Common myeloid progenitor, CD34-positive (primary cell): ENCODE results near the gene MFSD8. TPM values are rescaled to one million over a fixed set of nuclear protein-coding genes. Genes with fewer than 3 reads are reported as not detected.
"Not testable (repeated sequence)": the region's sequence is repeated elsewhere in the genome, so short reads cannot be mapped to it uniquely, and the experiment has no call there.

Experiments used
- CTCF ChIA-PET: fragments of 350-600 bp; sonication (Branson Sonifier 250); formaldehyde crosslinking; loops from one replicate; lab custom pipeline; 2021; ENCODE audit warnings: antibody characterized with exemption; lab: Charles Lee
- POLR2A ChIA-PET: fragments of 350-600 bp; sonication (Branson Sonifier 250); formaldehyde crosslinking; loops from one replicate; lab custom pipeline; 2021; ENCODE audit warnings: antibody characterized with exemption; lab: Charles Lee
- DNase-seq, 3 donors: peaks; one replicate each; pipeline versions ENCODE4 v3.0.0 to v3.0.0-alpha.2; 2013
- H3K27ac ChIP-seq, 2 experiments: 1 replicate in 1 of 2; 2 replicates in 1 of 2; pipeline ENCODE4 v1.7.0; 2013; ENCODE audit warnings: inconsistent platforms in 2 of 2, low read length in 2 of 2, mild to moderate bottlenecking in 2 of 2, low read depth in 1 of 2, moderate library complexity in 1 of 2; ENCODE audit not compliant: severe bottlenecking in 2 of 2, insufficient read depth in 1 of 2, poor library complexity in 1 of 2
- H3K27me3 ChIP-seq, 5 experiments: replicated peaks in 2 of 5; 1 replicate in 3 of 5; 2 replicates in 2 of 5; pipeline versions ENCODE4 v1.6.1 to v1.7.0; 2013; ENCODE audit warnings: low read length in 4 of 5, mild to moderate bottlenecking in 2 of 5, moderate library complexity in 2 of 5, inconsistent platforms in 1 of 5; ENCODE audit not compliant: insufficient read depth in 5 of 5, control insufficient read depth in 4 of 5
- H3K36me3 ChIP-seq, 4 experiments: 1 replicate in 2 of 4; 2 replicates in 2 of 4; pipeline versions ENCODE4 v1.6.1 to v1.7.0; 2013; ENCODE audit warnings: low read length in 3 of 4, control low read depth in 1 of 4, mild to moderate bottlenecking in 1 of 4; ENCODE audit not compliant: control insufficient read depth in 4 of 4, insufficient read depth in 4 of 4
- H3K4me1 ChIP-seq, 4 experiments: 1 replicate in 3 of 4; 2 replicates in 1 of 4; pipeline versions ENCODE4 v1.6.1 to v1.7.1; 2013; ENCODE audit warnings: low read length in 3 of 4, mild to moderate bottlenecking in 3 of 4, control low read depth in 1 of 4, inconsistent platforms in 1 of 4, moderate library complexity in 1 of 4; ENCODE audit not compliant: control insufficient read depth in 4 of 4, insufficient read depth in 4 of 4; ENCODE audit errors: control extremely low read depth in 1 of 4
- H3K4me3 ChIP-seq, 7 experiments: 1 replicate in 4 of 7; 2 replicates in 3 of 7; pipeline versions ENCODE4 v1.5.1 to v1.7.0; 2013; ENCODE audit warnings: mild to moderate bottlenecking in 7 of 7, low read length in 6 of 7, moderate library complexity in 6 of 7, inconsistent platforms in 2 of 7, low read depth in 2 of 7, control low read depth in 1 of 7; ENCODE audit not compliant: insufficient read depth in 4 of 7, control insufficient read depth in 1 of 7; ENCODE audit errors: extremely low read depth in 1 of 7
- H3K9me3 ChIP-seq, 5 experiments: 1 replicate in 4 of 5; 2 replicates in 1 of 5; pipeline versions ENCODE4 v1.6.1 to v1.7.1; 2013; ENCODE audit warnings: low read length in 4 of 5, mild to moderate bottlenecking in 2 of 5, inconsistent platforms in 1 of 5, low read depth in 1 of 5, moderate library complexity in 1 of 5; ENCODE audit not compliant: control insufficient read depth in 4 of 5, insufficient read depth in 2 of 5; ENCODE audit errors: control extremely low read depth in 1 of 5
- WGBS: methylation state at CpG from one replicate; pipeline ENCODE4 v1.1.5; 2013; ENCODE audit not compliant: insufficient coverage; 5-methylcytosine and 5-hydroxymethylcytosine counted together
- polyA plus RNA-seq: library from polyadenylated mRNA; unstranded; fragments of 120-200 nt; gene quantifications from one replicate; pipeline ENCODE4 v1.2.1, GENCODE V29; 2013

MFSD8 gene, protein sequence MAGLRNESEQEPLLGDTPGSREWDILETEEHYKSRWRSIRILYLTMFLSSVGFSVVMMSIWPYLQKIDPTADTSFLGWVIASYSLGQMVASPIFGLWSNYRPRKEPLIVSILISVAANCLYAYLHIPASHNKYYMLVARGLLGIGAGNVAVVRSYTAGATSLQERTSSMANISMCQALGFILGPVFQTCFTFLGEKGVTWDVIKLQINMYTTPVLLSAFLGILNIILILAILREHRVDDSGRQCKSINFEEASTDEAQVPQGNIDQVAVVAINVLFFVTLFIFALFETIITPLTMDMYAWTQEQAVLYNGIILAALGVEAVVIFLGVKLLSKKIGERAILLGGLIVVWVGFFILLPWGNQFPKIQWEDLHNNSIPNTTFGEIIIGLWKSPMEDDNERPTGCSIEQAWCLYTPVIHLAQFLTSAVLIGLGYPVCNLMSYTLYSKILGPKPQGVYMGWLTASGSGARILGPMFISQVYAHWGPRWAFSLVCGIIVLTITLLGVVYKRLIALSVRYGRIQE
- 21.1 TPM for polyA plus RNA-seq

DNA sequence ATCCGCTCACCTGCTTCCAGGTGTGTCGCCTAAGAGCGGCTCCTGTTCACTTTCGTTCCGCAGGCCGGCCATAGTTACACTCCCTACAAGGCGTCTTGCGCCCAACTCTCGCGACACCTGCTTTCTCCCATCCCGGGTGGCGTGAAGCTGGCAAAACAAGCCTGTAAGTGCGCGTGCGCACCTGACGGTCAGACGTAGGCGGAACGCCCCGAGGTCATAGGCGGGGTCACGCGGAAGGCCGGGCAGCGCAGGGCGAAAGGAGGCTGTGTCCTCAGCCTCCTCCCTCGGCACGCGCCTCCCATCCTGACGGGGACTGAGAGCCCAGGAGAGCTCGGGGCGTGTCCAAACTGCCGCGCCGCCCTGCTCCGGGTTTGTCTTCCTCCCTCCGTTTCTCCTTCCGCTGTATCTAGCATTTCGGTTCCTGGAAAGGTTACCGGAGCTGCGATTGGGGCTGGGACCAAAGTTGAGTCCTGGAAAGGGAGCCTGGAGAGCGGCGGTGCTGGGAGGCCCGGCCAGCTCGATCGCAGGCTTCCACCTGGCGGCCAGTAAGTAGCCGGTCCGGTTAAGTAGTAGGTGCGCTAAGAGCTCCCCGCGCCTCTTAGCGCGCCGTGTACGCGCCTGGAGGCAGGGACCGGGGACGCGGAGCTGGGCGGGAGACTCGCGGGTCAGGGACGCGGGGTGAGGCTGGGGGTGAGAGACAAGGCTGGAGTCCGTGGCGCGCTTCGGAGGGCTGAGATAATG, at the start of gene MFSD8, which contains the start of gene ABHD18:
Gene MFSD8 (minus strand): TSS at position 112 of the 741 bp plus-strand sequence. CDS start 40 bp downstream, at position 72.
Gene ABHD18 (plus strand): TSS at position 345 of the 741 bp plus-strand sequence. CDS start 17,550 bp downstream, outside the sequence.
- DNase-seq: peak; percentile 99 to 100 (median 100)
- Histone ChIP-seq H3K36me3 (peaks cover 0 to 6% (median 6%) of the 10 kb centered on the region in 4 experiments), H3K4me3 (peak within 1 kb of the TSS; percentile 77 to 100 (median 97)), H3K27ac (peak within 1 kb of the TSS; percentile 92 to 93), H3K9me3 (no peaks in the 10 kb centered on the region), H3K4me1 (peaks cover 4 to 19% (median 7%) of the 10 kb centered on the region in 4 experiments), H3K27me3 (no peaks in the 10 kb centered on the region)
- ChIA-PET CTCF (interaction anchor here (0.7 to 2.3 kb wide), 9 partner anchors 8 to 338 kb away, joined by 3 to 6 read pairs (median 3); partner anchors contain the start of gene LARP1B), POLR2A (interaction anchor here (0.7 to 3.4 kb wide), 6 partner anchors 9 to 324 kb away, joined by 3 to 22 read pairs (median 3); partner anchors contain the start of genes LARP1B and PGRMC2)
- WGBS: 0% methylated on average over 63 of the region's 69 CpGs

DNA sequence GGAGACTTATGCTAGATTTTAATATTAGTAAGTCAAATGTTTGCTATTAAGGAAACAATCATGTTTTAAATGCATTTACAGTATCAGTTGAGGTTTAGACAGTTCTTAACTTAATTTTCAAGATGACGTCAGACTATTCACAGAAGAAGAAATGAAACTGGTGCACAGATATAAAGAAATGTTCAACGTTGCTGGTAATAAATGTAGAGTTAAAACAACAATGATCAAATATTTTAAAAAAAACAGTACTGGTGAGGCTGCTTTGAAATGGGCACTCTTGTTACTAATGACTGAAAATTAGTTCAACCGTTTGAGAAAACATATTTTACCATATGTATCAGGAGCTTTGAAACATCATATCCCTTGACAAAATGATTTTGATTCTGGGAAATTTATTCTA, 44.5 kb upstream of the MFSD8 start:
- Histone ChIP-seq H3K4me1 (no peaks in the 10 kb centered on the region), H3K27me3 (no peaks in the 10 kb centered on the region), H3K36me3 (peaks cover 6 to 20% (median 11%) of the 10 kb centered on the region in 4 experiments), H3K4me3 (no peak overlapping the region), H3K9me3 (no peaks in the 10 kb centered on the region), H3K27ac (no peak overlapping the region)
- no peak for DNase-seq
- ChIA-PET POLR2A (no interaction called here), CTCF (no interaction called here)
- no CpG with 5 or more reads among the region's 3 CpGs for WGBS

DNA sequence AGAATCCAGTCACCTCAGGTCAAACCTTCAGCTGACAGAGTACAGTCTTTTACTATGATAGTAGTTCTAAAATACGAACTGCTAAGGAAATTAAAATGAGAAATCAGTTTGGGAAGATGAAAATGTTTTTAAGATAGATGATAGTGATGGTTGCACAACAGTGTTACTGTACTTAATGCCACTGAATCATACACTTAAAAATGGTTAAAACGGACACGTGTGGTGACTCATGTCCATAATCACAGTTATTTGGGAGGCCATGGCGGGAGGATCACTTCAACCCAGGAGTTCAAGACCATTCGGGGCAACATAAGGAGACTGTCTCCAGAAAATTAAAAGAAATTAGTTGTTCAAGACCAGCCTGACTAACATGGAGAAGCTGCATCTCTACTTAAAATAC, 41.6 kb upstream of the MFSD8 start:
- POLR2A ChIA-PET: no interaction called here
- Histone ChIP-seq H3K4me3 (no peak overlapping the region), H3K27me3 (no peaks in the 10 kb centered on the region), H3K27ac (no peak overlapping the region), H3K36me3 (peaks cover 4 to 16% (median 6%) of the 10 kb centered on the region in 4 experiments), H3K4me1 (no peaks in the 10 kb centered on the region), H3K9me3 (no peaks in the 10 kb centered on the region)
- DNase-seq: no peak
- CTCF ChIA-PET: no interaction called here
- WGBS: 94% methylated on average over 4 of the region's 5 CpGs

DNA sequence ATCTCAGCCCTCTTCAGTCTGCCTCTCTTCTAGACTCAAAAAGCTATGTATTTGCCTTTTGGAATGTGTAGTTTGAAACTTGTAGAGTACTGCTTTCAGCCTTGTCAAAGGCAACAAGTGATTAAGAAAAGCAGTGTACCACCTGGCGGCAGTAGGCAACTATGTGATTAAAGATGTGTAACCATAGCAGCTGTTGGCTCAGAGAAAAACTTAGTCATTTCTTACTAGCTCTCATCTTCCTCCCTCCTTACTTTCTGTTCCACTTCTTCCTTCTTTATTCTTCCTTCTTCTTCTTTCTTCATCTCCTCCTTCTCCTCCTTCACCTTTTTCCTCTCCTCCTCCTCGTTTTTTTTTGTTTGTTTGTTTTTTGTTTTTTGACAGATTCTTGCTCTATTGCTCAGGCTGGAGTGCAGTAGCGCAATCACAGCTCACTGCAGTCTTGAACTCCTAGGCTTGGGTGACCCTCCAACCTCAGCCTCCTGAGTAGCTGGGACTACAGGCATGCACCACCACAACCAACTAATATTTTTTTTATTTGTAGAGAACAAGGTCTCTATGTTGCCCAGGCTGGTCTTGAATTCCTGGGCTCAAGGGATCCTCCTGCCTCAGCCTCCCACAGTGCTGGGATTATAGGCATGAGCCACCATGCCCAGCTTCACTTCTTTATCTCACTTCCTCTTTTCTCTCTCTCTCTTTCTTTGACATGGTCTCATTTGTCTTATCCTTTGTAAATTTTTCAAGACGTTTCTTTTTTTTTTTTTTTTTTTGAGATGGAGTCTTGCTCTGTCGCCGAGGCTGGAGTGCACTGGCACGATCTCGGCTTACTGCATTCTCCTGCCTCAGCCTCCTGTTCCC, 32.8 kb upstream of the MFSD8 start:
- ChIA-PET POLR2A (interaction anchor here (0.6 to 0.9 kb wide), 3 partner anchors 33 to 1408 kb away, joined by 3 to 8 read pairs (median 3); partner anchors contain the start of genes ABHD18 and MFSD8), CTCF (no interaction called here)
- Histone ChIP-seq H3K36me3 (peaks cover 6 to 27% (median 8%) of the 10 kb centered on the region in 4 experiments), H3K27me3 (no peaks in the 10 kb centered on the region), H3K4me3 (no peak overlapping the region), H3K4me1 (peaks cover 0 to 11% (median 7%) of the 10 kb centered on the region in 4 experiments), H3K27ac (no peak overlapping the region), H3K9me3 (peaks cover 0 to 13% (median 6%) of the 10 kb centered on the region in 5 experiments)
- WGBS: 86% methylated on average over 1 of the region's 8 CpGs
- DNase-seq: peak in 2 of 3 donors; percentile 40 to 55

DNA sequence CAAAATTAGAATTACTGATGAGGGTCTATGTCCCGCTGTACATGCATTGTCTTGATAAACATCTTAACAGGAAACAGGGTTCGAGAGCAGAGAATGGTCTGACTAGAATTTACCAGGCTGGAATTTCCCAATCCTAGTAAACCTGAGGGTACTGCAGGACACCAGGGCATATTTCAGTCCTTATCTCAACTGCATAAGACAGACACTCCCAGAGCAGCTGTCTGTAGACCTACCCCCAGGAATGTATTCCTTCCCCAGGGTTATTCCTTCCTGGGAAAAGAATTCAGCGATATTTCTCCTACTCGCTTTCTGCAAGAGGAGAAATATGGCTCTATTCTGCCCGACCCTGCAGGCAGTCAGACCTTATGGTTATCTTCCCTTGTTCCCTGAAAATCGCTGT, 31.5 kb upstream of the MFSD8 start:
- POLR2A ChIA-PET, CTCF ChIA-PET: not testable (repeated sequence)

DNA sequence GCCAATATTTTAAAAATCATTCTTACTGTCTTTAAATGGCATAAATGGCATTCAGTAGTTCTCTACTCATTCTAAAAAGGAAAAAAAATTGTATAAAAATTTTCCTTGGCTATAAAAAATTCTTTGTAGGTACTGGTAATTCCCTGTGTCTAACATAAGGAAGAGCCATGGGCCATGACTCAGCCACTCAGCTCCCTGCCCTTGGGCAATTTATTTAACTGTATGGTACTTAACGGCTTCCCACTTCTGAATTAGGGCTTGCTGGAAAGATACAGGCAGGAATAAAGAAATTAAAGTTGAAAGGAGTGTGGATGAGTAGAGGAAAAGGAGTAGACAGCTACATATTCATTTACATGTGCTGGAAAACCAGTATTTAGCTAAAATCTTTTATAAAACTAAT, 30.8 kb upstream of the MFSD8 start:
- ChIA-PET CTCF (no interaction called here), POLR2A (no interaction called here)
- DNase-seq: no peak
- Histone ChIP-seq H3K4me1 (peaks cover 0 to 13% (median 9%) of the 10 kb centered on the region in 4 experiments), H3K27ac (no peak overlapping the region), H3K27me3 (no peaks in the 10 kb centered on the region), H3K4me3 (no peak overlapping the region), H3K9me3 (peaks cover 0 to 13% (median 6%) of the 10 kb centered on the region in 5 experiments), H3K36me3 (peaks cover 4 to 27% (median 8%) of the 10 kb centered on the region in 4 experiments)
- no CpG with 5 or more reads among the region's 1 CpG for WGBS

More for the DNA sequence above, 31.5 kb upstream of the MFSD8 start:
- not testable (repeated sequence) for H3K27me3 ChIP-seq, H3K27ac ChIP-seq, DNase-seq, H3K4me3 ChIP-seq
- Histone ChIP-seq H3K4me1 (peaks cover 0 to 13% (median 9%) of the 10 kb centered on the region in 4 experiments), H3K9me3 (peaks cover 0 to 13% (median 6%) of the 10 kb centered on the region in 5 experiments), H3K36me3 (peaks cover 4 to 27% (median 8%) of the 10 kb centered on the region in 4 experiments)
- WGBS: 90% methylated on average over 3 of the region's 6 CpGs
